MG63 (cell line): ENCODE data around the gene EXOC3L2. TPM values are rescaled to one million over a fixed set of nuclear protein-coding genes. Genes with fewer than 3 reads are reported as not detected.
"Not testable (repeated sequence)": the region's sequence is repeated elsewhere in the genome, so short reads cannot be mapped to it uniquely, and the experiment has no call there.

Source experiments
- DNase-seq: peaks from one replicate; pipeline ENCODE4 v3.0.0-alpha.2; 2020
- H3K27me3 ChIP-seq: fragments of 250-450 bp; sonication (Bioruptor Pico); 2 replicates; pipeline ENCODE4 v1.5.1; 2020; ENCODE audit warnings: mild to moderate bottlenecking, moderate library complexity
- H3K36me3 ChIP-seq: fragments of 250-450 bp; sonication (Bioruptor Pico); 2 replicates; pipeline ENCODE4 v1.5.1; 2020; ENCODE audit warnings: mild to moderate bottlenecking, moderate library complexity
- H3K4me3 ChIP-seq: fragments of 250-450 bp; sonication (Bioruptor Pico); 2 replicates; pipeline ENCODE4 v1.5.1; 2020; ENCODE audit warnings: mild to moderate bottlenecking, moderate library complexity
- H3K9me3 ChIP-seq: fragments of 250-450 bp; sonication (Bioruptor Pico); 2 replicates; pipeline ENCODE4 v1.5.1; 2020; ENCODE audit warnings: mild to moderate bottlenecking, moderate library complexity
- total RNA-seq: library from RNA; depleted of rRNA; stranded (reverse); fragments of >200 nt; shearing (Covaris generic); gene quantifications from 2 replicates; pipeline ENCODE4 v1.2.3, GENCODE V29; 2014; ENCODE audit warnings: low replicate concordance

Gene EXOC3L2
- total RNA-seq, 1 experiment from 2014 or later: not detected

GRCh38 chr19:45244133-45244794 is 943 bp downstream of the EXOC3L2 start:
- Histone ChIP-seq H3K36me3 (no peaks in the 10 kb centered on the region), H3K27me3 (no peaks in the 10 kb centered on the region), H3K4me3 (no peak overlapping the region), H3K9me3 (no peaks in the 10 kb centered on the region)
- DNase-seq: no peak

- H3K4me3 ChIP-seq: no peak overlapping the region
- no peaks in the 10 kb centered on the region for H3K27me3 ChIP-seq
- no peaks in the 10 kb centered on the region for H3K36me3 ChIP-seq
- H3K9me3 ChIP-seq: no peaks in the 10 kb centered on the region
- DNase-seq: no peak
These were observed 2.0 kb downstream of the EXOC3L2 start for GRCh38 chr19:45243144-45243732.

GRCh38 chr19:45238556-45238955 is 6.7 kb downstream of the EXOC3L2 start:
- H3K4me3 ChIP-seq: no peak overlapping the region
- no peak for DNase-seq
- no peaks in the 10 kb centered on the region for H3K27me3 ChIP-seq
- no peaks in the 10 kb centered on the region for H3K36me3 ChIP-seq
- H3K9me3 ChIP-seq: no peaks in the 10 kb centered on the region

GRCh38 chr19:45235485-45235884 is 9.7 kb downstream of the EXOC3L2 start:
- no peak for DNase-seq
- Histone ChIP-seq H3K9me3 (no peaks in the 10 kb centered on the region), H3K27me3 (no peaks in the 10 kb centered on the region), H3K36me3 (no peaks in the 10 kb centered on the region), H3K4me3 (no peak overlapping the region)

- H3K27me3 ChIP-seq: no peaks in the 10 kb centered on the region
- DNase-seq: no peak
- no peak overlapping the region for H3K4me3 ChIP-seq
- H3K36me3 ChIP-seq: no peaks in the 10 kb centered on the region
- H3K9me3 ChIP-seq: no peaks in the 10 kb centered on the region
These were observed 10.9 kb downstream of the EXOC3L2 start for GRCh38 chr19:45234089-45234869.

- no peaks in the 10 kb centered on the region for H3K27me3 ChIP-seq
- no peaks in the 10 kb centered on the region for H3K9me3 ChIP-seq
- H3K36me3 ChIP-seq: no peaks in the 10 kb centered on the region
- DNase-seq: peak; percentile 56
- H3K4me3 ChIP-seq: no peak overlapping the region
These were observed 13.3 kb downstream of the EXOC3L2 start for GRCh38 chr19:45231891-45232290.

- not testable (repeated sequence) for H3K4me3 ChIP-seq, H3K36me3 ChIP-seq, H3K9me3 ChIP-seq, DNase-seq, H3K27me3 ChIP-seq
These were observed 16.2 kb downstream of the EXOC3L2 start for GRCh38 chr19:45229056-45229455.

GRCh38 chr19:45224645-45225044 is 20.6 kb downstream of the EXOC3L2 start:
- DNase-seq: no peak
- no peaks in the 10 kb centered on the region for H3K9me3 ChIP-seq
- H3K27me3 ChIP-seq: no peaks in the 10 kb centered on the region
- no peak overlapping the region for H3K4me3 ChIP-seq
- H3K36me3 ChIP-seq: no peaks in the 10 kb centered on the region

GRCh38 chr19:45223879-45224278 is 21.3 kb downstream of the EXOC3L2 start:
- no peaks in the 10 kb centered on the region for H3K36me3 ChIP-seq
- no peaks in the 10 kb centered on the region for H3K9me3 ChIP-seq
- DNase-seq: no peak
- H3K27me3 ChIP-seq: no peaks in the 10 kb centered on the region
- H3K4me3 ChIP-seq: no peak overlapping the region

GRCh38 chr19:45222724-45223123 is 22.5 kb downstream of the EXOC3L2 start:
- no peak for DNase-seq

GRCh38 chr19:45218911-45219743 is 26.1 kb downstream of the EXOC3L2 start:
- Histone ChIP-seq H3K36me3 (no peaks in the 10 kb centered on the region), H3K27me3 (no peaks in the 10 kb centered on the region; the same call in 1 of the 2 replicates)

More at GRCh38 chr19:45222724-45223123, 22.5 kb downstream of the EXOC3L2 start:
- H3K27me3 ChIP-seq: no peaks in the 10 kb centered on the region
- no peak overlapping the region for H3K4me3 ChIP-seq
- H3K9me3 ChIP-seq: no peaks in the 10 kb centered on the region
- no peaks in the 10 kb centered on the region for H3K36me3 ChIP-seq

GRCh38 chr19:45218426-45218825 is 26.8 kb downstream of the EXOC3L2 start:
- Histone ChIP-seq H3K9me3 (no peaks in the 10 kb centered on the region), H3K36me3 (no peaks in the 10 kb centered on the region), H3K4me3 (no peak overlapping the region), H3K27me3 (no peaks in the 10 kb centered on the region; the same call in 1 of the 2 replicates)
- DNase-seq: no peak

More at GRCh38 chr19:45218911-45219743, 26.1 kb downstream of the EXOC3L2 start:
- Histone ChIP-seq H3K4me3 (no peak overlapping the region), H3K9me3 (no peaks in the 10 kb centered on the region)
- no peak for DNase-seq

GRCh38 chr19:45217957-45218334 is 27.3 kb downstream of the EXOC3L2 start:
- DNase-seq: no peak
- no peak overlapping the region for H3K4me3 ChIP-seq
- H3K9me3 ChIP-seq: no peaks in the 10 kb centered on the region
- H3K27me3 ChIP-seq: no peaks in the 10 kb centered on the region; the same call in 1 of the 2 replicates
- no peaks in the 10 kb centered on the region for H3K36me3 ChIP-seq

GRCh38 chr19:45217193-45217956 is 27.8 kb downstream of the EXOC3L2 start:
- no peak for DNase-seq
- no peak overlapping the region for H3K4me3 ChIP-seq
- no peaks in the 10 kb centered on the region; the same call in 1 of the 2 replicates for H3K27me3 ChIP-seq
- no peaks in the 10 kb centered on the region for H3K36me3 ChIP-seq
- H3K9me3 ChIP-seq: no peaks in the 10 kb centered on the region

GRCh38 chr19:45216667-45217066 is 28.5 kb downstream of the EXOC3L2 start:
- no peaks in the 10 kb centered on the region; the same call in 1 of the 2 replicates for H3K27me3 ChIP-seq
- no peaks in the 10 kb centered on the region for H3K9me3 ChIP-seq
- DNase-seq: no peak
- H3K4me3 ChIP-seq: no peak overlapping the region
- H3K36me3 ChIP-seq: no peaks in the 10 kb centered on the region
